CD4-positive, alpha-beta T cell treated with Interleukin-4 for 1 hour (primary cell): ENCODE results near the gene LUZP4.
"Not testable (repeated sequence)": the region's sequence is repeated elsewhere in the genome, so short reads cannot be mapped to it uniquely, and the experiment has no call there.

Source experiments
- DNase-seq, 2 donors: peaks; one replicate each; pipeline ENCODE4 v3.0.0-alpha.2; 2020 to 2022

Gene LUZP4

DNA sequence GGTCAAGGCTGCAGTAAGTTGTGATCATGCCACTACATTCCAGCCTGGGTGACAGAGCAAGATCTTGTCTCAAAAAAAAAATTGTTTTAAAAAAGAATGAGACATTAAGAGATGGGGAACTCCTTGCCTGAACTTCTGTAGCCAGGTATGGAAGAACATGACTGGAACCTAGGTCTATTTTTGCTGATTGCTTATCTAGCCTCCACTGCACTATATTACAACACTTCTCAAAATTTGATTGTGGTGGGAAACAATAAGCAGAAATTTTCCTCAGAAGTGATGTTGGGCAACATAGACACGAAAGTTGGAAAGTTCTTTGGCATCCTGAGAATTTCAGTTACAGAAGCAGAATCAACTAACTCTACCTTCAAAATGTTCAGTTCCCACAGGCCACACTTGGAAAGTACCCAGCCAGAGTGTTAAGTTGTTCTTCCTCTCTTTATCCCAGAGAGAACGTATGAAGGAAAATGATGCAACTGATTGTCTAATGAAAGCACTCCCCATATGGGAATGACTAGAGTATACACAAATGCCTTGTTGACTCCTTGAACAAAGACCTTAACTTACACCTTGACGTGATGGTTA, 50.0 kb downstream of the LUZP4 start:
- no peak for DNase-seq

DNA sequence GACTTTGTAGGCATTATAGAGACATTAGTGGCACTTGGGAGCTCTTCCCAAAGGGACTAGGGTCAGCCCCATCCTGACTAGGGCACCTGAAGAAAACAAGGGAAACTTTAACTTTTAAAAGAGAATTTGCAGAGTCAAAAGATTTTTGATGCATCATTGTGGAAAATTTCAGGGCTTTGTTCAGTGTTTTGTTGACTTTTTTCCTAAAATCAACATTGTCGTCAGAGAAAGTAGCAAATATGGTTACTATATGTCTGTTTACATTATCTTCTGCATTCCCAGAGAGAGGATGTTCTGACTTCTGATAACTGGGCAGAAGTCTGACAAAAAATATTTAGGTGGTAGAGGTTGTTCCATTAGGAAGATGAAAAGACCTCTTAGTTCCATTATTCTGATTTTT, 51.9 kb downstream of the LUZP4 start:
- no peak for DNase-seq

DNA sequence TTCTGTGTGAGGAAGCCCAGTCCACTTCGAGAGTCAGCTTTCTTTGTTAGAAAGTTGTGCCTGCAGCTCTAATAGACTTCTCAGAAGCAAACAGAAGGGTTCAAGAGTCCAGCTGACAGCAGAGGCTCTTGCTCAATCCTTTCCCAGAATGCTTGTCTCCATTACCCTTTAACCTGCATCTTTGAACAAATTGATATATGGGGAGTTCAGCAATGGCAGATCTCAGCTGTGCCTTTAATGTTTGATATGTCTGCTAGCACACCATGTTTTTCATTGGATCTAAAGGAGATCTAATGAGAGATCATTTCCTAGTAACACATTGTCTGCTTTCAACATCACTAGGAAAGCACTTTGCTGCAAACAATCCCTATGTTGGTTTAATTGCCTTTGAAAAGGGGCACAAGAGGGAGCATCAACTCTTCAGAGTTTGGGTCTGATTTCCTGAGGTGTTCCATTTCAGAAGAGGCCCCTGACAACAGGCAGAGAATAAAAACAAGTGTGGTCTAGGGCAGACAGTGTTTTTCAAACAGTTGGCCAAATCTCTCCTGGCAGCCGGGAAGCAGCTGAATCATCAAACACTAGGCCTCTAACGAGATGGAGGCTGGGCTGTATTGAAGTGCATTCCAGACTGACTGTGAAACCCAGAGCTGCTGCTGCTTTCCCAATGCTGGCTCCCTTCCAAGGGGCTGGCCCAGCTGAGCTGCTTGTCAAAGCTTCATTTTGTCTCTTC, 55.5 kb downstream of the LUZP4 start:
- no peak for DNase-seq

DNA sequence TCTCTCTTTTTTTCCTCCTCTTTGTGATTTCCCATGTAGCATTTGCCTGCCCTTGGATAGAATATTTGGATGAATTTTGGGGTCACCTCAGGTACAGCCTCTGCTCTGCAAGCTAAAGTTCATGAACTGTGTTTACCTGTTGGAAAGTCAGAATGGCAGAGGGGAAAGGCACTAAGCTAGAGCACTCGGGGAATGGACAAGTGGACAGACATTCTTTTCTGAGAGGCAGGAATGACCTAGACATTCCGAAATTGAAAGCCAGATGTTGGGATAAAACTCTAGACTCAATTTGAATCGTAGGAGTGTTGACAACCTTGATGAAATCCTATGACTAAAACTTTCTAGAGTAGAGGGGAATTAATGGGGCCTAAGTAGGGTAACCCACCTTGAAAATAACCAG, 56.1 kb downstream of the LUZP4 start:
- no peak for DNase-seq

DNA sequence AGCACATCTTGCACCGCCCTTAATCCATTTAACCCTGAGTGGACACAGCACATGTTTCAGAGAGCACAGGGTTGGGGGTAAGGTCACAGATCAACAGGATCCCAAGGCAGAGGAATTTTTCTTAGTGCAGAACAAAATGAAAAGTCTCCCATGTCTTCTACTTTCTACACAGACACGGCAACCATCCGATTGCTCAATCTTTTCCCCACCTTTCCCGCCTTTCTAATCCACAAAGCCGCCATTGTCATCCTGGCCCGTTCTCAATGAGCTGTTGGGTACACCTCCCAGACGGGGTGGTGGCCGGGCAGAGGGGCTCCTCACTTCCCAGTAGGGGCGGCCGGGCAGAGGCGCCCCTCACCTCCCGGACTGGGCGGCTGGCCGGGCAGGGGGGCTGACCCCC, 57.2 kb downstream of the LUZP4 start:
- DNase-seq = not testable (repeated sequence)

DNA sequence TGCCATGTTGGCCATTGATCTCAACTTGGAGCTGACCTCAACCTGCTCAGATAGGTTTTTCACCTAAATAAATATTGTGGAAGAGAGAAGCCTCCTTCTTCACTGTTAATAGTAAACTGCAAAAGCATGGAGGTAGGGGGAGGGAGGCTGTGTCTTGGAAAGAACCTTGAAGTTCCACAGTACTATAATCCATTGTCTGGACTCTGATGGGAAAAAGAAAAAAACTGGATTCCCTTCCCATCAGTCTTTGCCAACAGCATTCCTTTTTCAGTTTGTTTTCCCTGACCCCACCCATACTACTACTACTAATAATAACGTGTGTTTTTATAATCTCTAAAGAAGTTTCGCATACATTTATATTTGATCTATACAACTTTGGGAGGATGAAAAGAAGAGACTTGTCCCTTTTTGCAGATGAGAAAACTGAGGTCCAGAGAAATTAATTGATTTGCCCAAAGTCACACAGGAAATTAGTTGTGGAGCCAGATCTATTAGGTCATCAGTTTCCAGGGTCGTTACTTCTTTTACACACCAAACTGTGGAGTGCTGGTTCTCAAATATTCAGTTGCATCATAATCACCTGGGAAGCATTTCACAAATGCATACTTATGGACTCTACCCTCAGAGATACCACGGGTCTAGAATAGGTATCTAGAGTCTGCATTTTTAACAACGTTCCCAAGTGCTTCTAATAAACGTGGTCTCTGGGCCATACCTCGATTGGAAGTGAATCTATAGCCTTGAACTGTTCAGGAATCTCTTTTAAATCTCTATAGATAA, 59.1 kb downstream of the LUZP4 start:
- no peak for DNase-seq

DNA sequence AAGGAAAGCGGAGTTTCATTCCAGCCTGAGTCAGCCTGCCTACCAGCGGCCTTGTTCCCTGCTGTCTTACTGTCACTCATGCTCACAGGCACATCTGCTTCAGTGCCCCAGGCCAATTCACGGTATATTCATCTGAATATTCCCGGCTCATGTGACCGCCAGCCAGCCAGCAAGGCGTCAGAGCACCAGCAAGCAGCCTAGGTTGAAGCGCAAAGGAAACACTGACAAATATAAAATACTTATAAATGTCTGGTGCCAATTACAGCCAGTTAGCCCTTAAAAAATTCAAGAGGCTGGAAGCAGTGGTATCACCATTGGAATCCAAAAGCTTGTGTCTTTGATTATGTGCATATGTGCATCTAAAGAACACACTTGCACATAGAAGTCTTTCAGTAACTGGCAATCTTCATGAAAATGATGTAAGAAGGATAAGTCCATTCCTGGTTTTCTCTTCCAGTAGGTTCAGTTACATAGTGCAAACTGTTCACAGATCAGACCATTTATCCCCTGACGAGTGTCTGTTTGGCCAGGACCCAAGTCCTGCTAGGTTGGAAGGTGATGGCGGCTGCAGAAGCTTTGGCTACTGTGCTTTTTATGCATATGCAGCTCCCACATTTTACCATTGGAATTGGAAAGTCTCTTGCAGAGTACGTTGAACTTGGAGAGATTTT, 61.3 kb downstream of the LUZP4 start:
- no peak for DNase-seq

DNA sequence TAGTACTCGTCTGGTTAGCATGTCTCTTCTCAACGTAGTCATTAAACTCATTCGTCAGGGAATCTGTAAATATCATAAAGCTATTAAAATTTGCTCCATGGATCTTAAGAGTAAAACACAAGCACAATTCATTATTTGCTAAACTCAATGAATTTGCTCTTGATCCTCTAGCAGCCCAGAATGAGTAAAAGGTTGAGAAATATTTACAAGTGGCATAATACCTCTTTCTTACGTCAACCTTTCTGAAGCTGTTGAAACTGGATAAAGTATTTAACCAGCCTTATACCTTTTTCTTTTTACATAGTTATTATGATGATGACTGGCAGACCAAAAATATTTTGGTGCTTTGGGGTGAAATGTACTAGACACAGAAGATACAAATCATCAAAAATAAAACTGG, 66.9 kb downstream of the LUZP4 start:
- DNase-seq = no peak
